SU-DHL-6 (cell line): ENCODE results near the gene RAB22A.

Experiments used
- H2AFZ ChIP-seq: fragments of 200-600 bp; sonication (generic); 2 replicates; pipeline ENCODE4 v1.6.1; 2014; ENCODE audit warnings: low read depth, mild to moderate bottlenecking, moderate library complexity, mixed read lengths, antibody characterized with exemption, low read length; ENCODE audit not compliant: severe bottlenecking
- H3F3A ChIP-seq: fragments of 200-600 bp; shearing (Covaris generic); 2 replicates; pipeline ENCODE4 v1.6.0; 2016; ENCODE audit warnings: antibody characterized with exemption, mild to moderate bottlenecking; ENCODE audit not compliant: insufficient read depth
- H3K27ac ChIP-seq: fragments of 200-600 bp; sonication (generic); 2 replicates; pipeline ENCODE4 v1.5.1; 2016; ENCODE audit warnings: low read depth, mild to moderate bottlenecking, low read length, moderate library complexity, mixed read lengths
- H3K27me3 ChIP-seq: fragments of 200-600 bp; sonication (generic), shearing (Covaris generic); 2 replicates; pipeline ENCODE4 v1.6.0; 2014; ENCODE audit warnings: mild to moderate bottlenecking, low read length
- H3K36me3 ChIP-seq: fragments of 200-600 bp; sonication (generic); 2 replicates; pipeline ENCODE4 v1.6.1; 2014; ENCODE audit warnings: mild to moderate bottlenecking, low read length, mixed read lengths
- H3K4me2 ChIP-seq: fragments of 300-600, 200-600 bp; shearing (Covaris generic), sonication (generic); 2 replicates; pipeline ENCODE4 v1.6.0; 2014; ENCODE audit warnings: low read length, low read depth, mild to moderate bottlenecking; ENCODE audit not compliant: poor library complexity, severe bottlenecking
- H3K4me3 ChIP-seq: fragments of 200-600 bp; sonication (generic); 2 replicates; pipeline ENCODE4 v1.5.1; 2014; ENCODE audit warnings: antibody characterized with exemption, low read length, mild to moderate bottlenecking, mixed read lengths; ENCODE audit not compliant: insufficient read depth, poor library complexity, severe bottlenecking
- H3K79me2 ChIP-seq: fragments of 200-600 bp; sonication (generic); 2 replicates; pipeline ENCODE4 v1.6.1; 2014; ENCODE audit warnings: mild to moderate bottlenecking, low read length, moderate library complexity; ENCODE audit not compliant: insufficient read depth
- H3K9ac ChIP-seq: fragments of 200-600 bp; sonication (generic); 2 replicates; pipeline ENCODE4 v1.7.0; 2014; ENCODE audit warnings: mild to moderate bottlenecking, low read length
- H3K9me2 ChIP-seq: fragments of 200-600 bp; sonication (generic); replicated peaks from 2 replicates; pipeline ENCODE4 v1.6.1; 2014; ENCODE audit warnings: low read length; ENCODE audit not compliant: insufficient read depth
- H3K9me3 ChIP-seq: fragments of 200-600 bp; sonication (generic); 2 replicates; pipeline ENCODE4 v1.6.1; 2014; ENCODE audit warnings: low read length, mixed read lengths; ENCODE audit not compliant: insufficient read depth
- H4K20me1 ChIP-seq: fragments of 200-600 bp; sonication (generic); 2 replicates; pipeline ENCODE4 v1.6.1; 2014; ENCODE audit warnings: low read depth, mild to moderate bottlenecking, antibody characterized with exemption, low read length, moderate library complexity, mixed read lengths
- CTCF ChIP-seq: fragments of 200-600 bp; sonication (generic); IDR thresholded peaks from one replicate; pipeline ENCODE4 v1.5.1; 2017; ENCODE audit warnings: antibody characterized with exemption, mild to moderate bottlenecking, low read length, moderate library complexity; ENCODE audit not compliant: insufficient read depth, poor library complexity, severe bottlenecking
- EZH2phosphoT487 ChIP-seq: fragments of 200-600 bp; sonication (generic), shearing (Covaris generic); conservative IDR thresholded peaks from 2 replicates; pipeline ENCODE4 v1.6.1; 2018; ENCODE audit warnings: mild to moderate bottlenecking, antibody characterized with exemption, low read length, moderate library complexity, mixed read lengths

The RAB22A gene

DNA sequence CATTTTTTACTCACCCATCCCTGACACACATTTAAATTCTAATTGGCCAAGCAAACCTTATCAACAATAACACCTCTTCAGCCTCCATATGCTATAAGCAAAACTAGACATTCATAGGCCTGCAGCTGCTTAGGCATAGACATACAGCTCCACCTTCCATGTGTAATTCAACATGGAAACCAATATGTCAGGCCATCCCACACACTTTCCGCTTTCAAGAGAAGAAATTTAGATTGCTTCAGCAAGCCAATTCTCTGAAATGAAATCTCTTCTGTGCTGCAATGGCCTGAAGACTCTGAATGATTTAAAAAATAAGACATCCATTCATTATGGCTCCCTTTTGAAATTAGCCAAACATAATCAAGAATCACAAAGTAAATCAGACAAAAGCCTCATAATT, 4.5 kb upstream of the RAB22A start:
- Histone ChIP-seq H4K20me1 (no peaks in the 10 kb centered on the region), H3K9me2 (no peaks in the 10 kb centered on the region), H3K36me3 (no peaks in the 10 kb centered on the region), H3K4me2 (no peak overlapping the region), H3K79me2 (no peaks in the 10 kb centered on the region), H3K4me3 (no peak overlapping the region), H3K27ac (no peak overlapping the region), H3K9ac (no peak overlapping the region), H3K27me3 (no peaks in the 10 kb centered on the region), H3K9me3 (no peaks in the 10 kb centered on the region), H2AFZ (no peak overlapping the region), H3F3A (peaks cover 23% of the 10 kb centered on the region)
- TF ChIP-seq CTCF (no peak), EZH2phosphoT487 (no peak)

DNA sequence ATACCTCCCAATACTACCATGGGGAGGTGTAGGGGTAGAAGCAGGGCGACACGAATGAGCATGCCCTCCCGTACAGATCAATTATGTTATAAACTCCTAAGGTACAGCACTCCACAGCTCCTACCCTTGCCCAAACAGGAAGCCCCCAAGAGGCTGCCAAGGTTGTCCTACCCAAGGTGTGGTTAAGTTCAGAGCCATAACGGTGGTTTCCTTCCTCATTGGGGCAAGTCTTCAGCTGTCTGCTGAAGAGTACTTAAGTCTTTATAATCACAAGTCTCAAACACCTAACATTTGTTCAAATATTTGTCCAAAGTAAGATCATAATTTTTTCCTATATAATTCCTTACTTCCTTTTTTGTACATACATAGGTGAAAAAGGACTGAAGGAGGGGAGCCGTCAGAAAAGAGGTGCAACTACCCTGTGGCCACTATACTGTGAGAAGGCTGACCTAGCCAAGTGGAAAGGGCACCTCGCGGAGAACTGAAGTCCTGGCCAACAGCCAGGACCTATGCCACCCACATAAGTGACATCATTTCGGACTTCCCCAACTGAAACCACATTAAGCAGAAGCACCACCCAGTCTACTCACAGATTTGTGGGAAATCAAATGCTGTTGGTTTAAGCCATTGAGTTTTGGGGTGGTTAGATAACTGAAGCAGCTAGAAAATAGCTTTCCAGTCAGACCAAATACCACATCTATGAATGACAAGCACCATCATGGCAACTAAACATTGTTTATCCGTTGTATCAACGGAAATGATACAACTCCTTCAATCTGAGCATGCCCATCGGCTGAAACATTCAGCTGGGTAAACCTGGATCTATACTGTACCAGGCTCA, 2.9 kb upstream of the RAB22A start:
- Histone ChIP-seq H2AFZ (no peak overlapping the region), H3K79me2 (peaks cover 15% of the 10 kb centered on the region), H3K36me3 (no peaks in the 10 kb centered on the region), H3K27ac (peak overlapping the region; percentile 87), H3K9me3 (no peaks in the 10 kb centered on the region), H3K9ac (peak overlapping the region; percentile 13), H3K4me2 (peak overlapping the region; percentile 53), H3K9me2 (no peaks in the 10 kb centered on the region), H3K4me3 (peak overlapping the region; percentile 8), H3F3A (peaks cover 23% of the 10 kb centered on the region), H4K20me1 (no peaks in the 10 kb centered on the region), H3K27me3 (no peaks in the 10 kb centered on the region)
- TF ChIP-seq CTCF (no peak), EZH2phosphoT487 (no peak)

GRCh38 chr20:58307270-58307669, 2.2 kb upstream of the RAB22A start:
- peak overlapping the region; percentile 8 for H3K4me3 ChIP-seq
- H3K9me2 ChIP-seq: no peaks in the 10 kb centered on the region
- peak overlapping the region; percentile 13 for H3K9ac ChIP-seq
- H2AFZ ChIP-seq: peak overlapping the region; percentile 10
- H3K4me2 ChIP-seq: peak overlapping the region; percentile 53
- no peaks in the 10 kb centered on the region for H3K9me3 ChIP-seq
- no peaks in the 10 kb centered on the region for H3K36me3 ChIP-seq
- no peaks in the 10 kb centered on the region for H3K27me3 ChIP-seq
- H3K79me2 ChIP-seq: peaks cover 20% of the 10 kb centered on the region
- no peaks in the 10 kb centered on the region for H4K20me1 ChIP-seq
- no peak for TF ChIP-seq CTCF
- TF ChIP-seq EZH2phosphoT487: no peak
- H3F3A ChIP-seq: peaks cover 23% of the 10 kb centered on the region
- peak overlapping the region; percentile 87 for H3K27ac ChIP-seq
